HG03039 (cell line): ENCODE data around the gene CRELD2.
A peak's percentile ranks its signal among the peaks of the same experiment; 100 is the strongest.
"Not testable (repeated sequence)": the region's sequence is repeated elsewhere in the genome, so short reads cannot be mapped to it uniquely, and the experiment has no call there.

Source experiments
- ATAC-seq: cut with Tn5 transposase; IDR thresholded peaks from one replicate; pipeline ENCODE4 v1.9.1; 2021; ENCODE audit warnings: mild to moderate bottlenecking, moderate library complexity; ENCODE audit not compliant: unreplicated experiment

Gene CRELD2

DNA sequence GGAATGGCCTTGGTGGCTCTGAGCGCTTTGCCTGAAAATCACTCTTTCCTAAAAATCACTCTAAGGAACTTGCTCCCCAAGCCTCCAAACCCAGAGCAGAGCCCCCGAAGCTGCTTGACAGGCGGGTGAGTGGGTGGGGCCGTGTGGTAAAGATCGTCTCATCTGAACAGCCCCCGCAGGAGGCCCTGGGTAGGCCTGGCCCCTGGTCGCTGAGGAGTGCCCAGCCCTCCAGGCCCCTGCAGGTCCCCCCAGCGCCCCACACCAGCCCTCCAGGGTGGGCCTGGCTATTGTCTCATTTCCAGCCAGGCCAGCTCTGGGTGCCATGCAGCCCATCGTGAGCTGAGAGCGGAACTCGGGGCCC lies 25.0 kb downstream of the CRELD2 start:
- no peak for ATAC-seq

DNA sequence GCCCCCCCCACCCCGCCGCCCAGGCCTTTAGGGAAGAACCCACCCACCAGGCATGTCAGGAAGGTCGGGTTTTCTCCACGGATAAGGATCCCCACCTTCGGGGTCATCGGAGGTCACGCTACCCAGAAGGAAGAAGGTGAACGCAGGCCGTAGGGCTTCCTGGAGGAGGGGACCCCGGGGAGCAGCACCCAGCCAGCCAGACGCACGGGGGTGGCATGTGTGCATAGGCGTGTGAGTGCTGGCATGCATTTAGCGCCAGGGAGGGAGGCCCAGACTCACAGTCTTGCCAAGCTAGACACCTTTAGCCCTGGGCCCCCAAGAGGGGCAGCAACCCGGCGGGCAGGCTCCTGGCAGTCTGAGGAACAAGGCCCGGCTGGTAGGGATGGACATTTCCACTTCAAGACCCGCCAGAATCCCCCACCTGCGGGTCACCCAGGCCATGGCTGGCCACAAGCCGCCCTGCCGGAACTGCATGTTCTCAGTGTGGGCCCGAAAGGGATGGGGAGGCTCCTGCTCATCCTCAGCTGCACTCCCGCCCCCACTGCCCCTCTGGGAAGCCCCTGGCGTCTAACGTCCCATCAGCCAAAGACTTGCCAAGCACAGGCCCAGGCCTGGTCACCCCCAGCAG lies 25.5 kb downstream of the CRELD2 start:
- no peak for ATAC-seq

DNA sequence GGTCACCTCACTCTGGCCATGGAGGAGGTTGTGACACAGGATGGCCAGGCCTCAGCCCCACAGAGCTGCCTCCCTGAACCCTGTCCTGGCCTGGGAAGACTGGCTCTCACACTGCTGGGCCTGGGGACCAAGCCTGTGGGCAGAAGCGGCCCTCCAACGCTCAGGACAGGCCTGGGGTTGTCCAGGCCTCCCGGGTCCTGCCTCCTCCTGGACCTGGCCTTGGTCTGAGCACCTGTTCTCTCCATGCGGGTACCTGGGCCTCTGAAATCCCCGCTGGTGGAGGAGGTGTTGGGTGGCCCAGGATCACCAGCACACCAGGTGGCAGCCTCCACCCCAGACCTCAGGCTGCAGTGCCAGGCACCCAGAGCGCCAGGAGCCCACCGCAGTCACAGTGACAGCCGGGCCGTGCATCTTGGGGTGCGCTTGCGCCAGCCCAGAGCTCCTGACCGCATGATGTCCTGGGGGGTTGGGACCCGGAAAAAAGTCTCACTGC lies 26.0 kb downstream of the CRELD2 start:
- no peak for ATAC-seq

DNA sequence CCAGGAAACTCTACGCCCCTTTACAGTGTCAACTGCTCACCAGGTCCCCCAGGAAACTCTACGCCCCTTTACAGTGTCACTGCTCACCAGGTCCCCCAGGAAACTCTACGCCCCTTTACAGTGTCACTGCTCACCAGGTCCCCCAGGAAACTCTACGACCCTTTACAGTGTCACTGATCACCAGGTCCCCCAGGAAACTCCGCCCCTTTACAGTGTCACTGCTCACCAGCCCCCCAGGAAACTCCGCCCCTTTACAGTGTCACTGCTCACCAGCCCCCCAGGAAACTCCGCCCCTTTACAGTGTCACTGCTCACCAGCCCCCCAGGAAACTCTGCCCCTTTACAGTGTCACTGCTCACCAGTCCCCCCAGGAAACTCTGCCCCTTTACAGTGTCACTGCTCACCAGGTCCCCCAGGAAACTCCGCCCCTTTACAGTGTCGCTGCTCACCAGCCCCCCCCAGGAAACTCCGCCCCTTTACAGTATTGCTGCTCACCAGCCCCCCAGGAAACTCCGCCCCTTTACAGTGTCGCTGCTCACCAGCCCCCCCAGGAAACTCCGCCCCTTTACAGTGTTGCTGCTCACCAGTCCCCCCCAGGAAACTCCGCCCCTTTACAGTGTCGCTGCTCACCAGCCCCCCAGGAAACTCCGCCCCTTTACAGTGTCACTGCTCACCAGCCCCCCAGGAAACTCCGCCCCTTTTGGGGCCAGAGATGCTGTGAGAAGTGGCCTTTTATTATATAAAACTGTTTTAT lies 26.8 kb downstream of the CRELD2 start:
- ATAC-seq, result not testable (repeated sequence)

DNA sequence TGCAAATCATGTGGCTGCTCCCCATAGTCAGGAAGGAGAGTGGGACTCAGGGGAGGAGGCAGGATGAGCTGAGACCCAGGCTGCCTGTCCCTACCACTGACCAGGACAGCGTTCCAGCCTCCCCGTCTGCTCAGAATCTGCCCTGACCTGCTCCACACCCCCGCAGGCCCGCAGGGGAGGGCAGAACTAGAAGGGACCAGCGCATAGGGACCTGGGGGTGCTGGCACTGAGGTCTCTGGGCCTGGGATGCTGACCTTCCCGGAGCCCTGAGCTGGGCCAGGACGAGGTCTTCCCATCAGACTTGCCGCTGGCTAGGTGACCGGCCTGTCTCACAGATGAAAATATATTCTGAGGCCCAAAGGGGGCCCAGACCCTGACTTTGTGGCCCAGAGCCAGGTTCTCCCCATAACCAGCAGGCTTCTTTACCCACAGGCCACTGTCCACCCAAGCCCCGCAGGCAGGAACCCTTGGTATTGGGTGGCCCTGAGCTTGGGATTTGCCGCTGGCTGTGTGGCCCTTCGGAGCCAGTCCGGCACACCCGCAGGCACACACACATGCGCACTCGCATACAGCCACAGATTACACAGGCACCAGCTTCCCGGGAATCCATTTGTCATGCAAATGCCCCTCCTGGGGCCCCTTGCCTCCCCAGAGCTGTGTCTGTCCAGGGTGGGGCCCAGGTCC lies 28.3 kb downstream of the CRELD2 start:
- ATAC-seq, result no peak

DNA sequence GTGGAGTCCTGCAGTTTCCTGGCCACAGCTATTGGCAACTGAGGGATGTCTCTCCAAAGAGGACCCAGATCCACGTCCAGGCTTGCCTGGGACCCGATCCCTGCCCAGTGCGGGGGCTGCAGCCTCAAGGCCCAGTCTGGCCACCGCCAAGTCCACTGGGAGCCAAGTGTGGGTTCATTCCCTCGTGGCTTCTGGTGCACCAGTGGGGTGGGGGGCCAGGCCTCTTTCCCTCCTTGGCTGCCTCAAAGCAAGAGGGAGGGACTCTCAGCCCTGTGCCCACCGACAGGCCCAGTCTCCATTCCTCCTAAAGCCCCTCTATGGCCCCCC lies 28.8 kb downstream of the CRELD2 start:
- ATAC-seq, result no peak

DNA sequence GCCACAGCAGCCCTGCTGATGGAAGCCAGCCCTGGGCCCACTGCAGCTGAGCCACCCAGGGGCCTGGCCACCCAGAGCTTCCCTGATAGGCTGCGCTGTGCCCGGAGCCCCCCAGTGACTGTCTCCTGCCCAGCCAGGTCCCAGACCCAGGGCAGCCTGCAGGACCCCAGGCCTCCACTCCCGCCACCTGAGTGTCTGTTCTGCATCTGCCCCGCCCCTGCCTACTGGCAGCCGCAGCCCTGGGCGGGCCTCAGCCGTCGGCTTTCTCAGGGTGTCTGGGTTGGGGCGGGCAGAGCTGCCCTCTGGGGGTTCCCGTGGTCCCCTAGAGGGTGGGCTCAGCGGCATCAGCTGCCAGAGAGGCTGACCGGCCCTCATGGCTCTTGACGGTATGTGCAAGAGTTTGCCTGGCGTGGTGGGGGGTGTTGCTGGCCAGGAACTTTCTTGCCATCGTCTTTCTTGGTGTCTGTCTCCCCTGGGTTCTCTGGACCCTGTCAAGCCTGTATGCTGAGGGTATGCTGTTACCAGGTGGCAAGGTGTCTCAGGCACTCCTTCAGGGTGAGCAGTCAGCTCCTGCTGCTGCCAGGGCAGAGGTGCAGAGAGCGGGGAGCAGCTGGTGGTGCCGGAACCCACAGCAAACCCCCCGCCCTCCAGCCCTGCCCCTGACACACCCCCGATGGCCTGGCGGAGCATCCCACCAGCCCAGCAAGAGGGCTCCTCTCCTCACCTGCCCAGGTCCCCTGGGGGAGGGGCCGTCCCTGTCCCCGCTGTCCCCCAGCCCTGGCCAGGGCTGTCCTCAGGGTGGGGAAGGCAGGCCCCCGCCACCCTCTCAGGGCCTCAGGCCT lies 29.9 kb downstream of the CRELD2 start:
- no peak for ATAC-seq

DNA sequence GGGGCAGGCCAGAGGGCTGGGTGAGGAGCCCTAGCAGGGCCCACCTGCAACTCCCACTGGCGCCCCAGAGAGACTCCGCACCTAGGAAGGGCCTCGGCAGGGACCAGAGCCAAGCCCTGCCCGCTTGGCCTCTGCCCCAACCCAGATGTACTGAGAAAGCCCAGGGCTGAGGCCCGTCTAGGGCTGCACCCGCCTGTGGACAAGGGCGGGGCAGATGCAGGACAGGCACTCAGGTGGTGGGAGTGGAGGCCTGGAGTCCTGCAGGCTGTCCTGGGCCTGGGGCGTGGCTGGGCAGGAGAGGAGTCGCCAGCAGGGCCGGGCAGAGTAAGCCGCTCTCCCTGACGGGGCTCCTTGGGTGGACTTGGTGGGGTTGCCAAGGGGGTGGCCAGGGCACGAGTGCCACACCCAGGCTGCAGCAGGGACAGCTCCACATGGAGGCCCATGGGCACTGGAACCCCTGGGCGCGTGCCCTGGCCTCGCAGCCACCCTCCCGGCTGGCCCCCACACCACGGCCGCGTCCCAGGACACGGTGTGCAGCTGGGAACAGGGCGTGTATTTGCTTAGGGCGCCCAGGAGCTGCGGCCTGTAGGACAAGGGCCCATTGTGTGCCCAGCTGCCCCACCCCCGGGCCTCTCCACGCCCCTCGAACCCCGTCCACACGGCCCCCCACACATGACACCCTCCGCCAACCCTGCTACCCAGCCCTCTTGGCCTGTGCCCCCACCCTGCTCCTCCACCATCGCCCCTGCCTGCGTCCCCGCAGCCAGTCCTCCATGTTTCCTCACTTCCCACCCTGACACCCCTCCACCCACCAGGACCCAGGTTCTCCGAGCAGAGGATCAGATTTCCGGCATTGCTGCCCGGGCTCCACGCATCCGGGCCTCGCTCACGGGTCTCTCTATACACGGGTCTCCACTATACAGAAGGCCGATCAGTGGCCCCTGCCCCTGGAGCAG lies 30.8 kb downstream of the CRELD2 start:
- ATAC-seq, result no peak

DNA sequence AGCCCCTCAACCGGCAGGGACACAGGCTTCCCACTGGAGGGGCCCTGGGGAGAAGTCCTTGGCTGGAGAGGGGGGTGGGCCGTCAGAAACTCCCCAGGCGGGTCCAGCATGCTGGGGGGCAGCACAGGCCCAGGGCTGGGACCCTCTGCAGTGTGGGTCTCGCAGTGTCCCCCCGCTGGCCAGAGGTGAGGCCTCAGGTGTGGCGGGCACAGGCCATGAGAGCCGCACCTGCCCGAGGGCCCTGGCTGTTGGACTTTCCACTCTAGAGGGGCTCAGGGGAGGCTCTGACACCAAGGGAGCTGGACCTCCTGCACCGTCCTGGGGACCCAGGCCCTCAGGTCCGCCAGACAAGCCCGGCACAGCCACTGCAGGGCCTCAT lies 31.5 kb downstream of the CRELD2 start:
- ATAC-seq, result no peak

DNA sequence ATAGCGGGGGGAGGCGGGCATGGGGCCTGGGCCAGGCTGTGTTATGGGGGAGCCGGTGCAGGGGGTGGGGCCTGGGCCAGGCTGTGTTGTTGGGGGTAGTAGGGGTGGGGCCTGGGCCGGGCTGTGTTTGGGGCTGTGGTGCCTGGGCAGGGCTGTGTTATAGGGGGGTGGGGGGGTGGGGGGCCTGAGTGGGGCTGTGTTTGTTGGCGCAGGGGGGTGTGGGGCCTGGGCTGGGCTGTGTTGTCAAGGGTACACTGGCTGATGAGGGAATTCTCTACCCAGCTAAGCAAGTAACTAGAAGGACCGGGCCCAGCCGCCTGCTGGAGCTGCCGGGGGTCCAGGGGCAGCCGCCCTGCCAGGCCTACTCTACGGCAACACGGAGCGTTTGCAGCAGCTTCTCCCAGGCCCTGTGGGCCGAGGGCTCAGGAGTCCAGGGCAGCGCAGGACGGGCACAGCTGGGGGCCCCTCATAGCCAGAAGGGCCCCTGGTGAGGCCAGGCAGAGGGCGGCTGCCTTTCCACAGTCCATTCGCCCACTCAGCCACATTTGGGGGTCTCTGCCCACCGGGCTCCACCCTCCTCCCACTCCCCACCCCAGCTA lies 32.1 kb downstream of the CRELD2 start:
- no peak for ATAC-seq

DNA sequence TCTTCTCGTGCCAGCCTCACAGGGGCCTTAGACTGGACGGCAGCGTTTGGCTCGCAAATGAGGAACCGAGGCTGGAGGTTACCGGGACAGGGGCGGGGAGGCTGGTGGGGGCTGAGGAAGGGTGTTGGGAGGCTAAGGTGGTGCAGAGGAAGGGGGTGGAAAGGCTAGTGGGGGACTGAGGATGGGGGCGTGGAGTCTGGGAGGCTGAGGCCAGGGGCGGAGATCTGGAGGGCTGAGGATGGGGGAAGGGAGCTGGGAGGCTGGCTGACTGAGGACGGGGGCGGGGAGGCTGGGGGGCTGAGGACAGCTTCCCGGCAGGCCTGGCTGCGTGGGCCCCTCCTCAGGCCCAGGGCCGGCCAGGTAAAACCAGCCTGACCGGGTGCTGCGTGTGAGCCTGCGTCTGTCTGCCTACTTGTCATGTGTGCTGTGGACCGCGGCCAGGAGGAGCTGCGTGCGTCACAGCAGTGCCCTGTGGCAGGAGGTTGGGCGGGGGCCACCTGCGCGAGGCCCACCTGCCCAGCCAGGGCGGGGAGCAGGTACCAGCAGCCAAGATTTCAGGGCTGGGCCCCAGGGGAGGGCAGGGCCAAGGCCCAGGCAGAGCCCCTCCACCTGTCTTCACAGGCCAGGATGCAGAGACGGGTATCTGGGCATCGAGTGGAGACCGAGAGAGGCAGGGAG lies 32.7 kb downstream of the CRELD2 start:
- peak; percentile 63 for ATAC-seq

DNA sequence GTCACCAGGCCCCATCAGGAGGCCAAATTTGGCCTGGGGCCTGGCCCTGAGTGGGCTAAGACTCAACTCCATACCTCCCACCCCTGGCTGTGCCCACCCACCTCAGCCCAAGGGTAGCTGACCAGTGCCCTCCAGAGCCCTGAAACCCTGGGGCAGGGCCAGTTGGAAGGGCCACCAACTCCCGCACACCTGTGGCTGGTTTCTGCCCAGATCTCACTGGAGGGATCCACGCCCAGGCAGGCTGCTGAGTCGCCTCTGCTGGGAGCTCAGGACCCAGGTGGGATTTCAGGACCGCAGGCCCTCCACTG lies 33.2 kb downstream of the CRELD2 start:
- ATAC-seq, result no peak

DNA sequence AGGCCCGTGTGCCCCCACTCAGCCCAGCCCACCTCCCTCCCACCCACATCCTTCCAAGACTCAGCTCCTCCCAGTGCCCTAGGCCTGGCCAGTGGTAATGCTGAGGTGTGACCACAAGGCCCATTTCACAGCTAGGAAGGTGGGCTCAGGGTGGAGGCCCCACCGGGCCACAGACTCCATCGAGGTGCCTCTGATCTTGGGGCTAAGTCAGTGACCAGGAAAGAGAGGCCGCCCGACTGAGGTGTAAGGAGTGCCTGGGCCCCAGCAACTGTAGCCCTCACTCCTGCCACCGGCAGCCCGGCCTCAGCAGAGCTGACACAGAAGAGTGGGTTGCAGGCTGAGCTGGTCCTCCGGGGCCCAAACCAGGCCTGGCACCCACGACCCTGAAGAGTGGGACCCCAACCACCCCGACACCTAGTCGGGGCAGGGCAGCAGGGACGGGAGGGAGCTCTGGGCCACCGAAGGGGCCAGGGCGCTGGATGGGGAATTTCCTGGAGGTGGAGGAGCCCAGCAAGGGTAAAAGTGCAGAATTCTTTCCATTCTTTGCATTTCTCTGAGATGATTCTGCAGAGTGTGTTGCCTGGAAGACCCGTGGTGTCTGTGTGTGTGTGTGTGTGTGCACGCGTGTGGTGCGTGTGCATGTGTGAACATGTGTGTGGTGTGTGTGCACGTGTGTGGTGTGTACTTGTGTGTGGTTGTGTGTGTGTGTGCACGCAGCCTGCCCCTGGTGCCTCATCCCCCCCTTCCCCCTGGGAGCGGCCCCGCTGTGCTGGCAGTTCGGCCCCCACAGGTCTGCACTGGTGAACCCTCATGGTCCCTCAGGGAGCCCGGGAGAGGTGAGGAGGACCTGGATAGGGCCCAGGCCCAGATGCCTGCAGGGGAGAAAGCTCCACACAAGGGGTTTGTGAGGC lies 33.8 kb downstream of the CRELD2 start:
- ATAC-seq, result no peak

DNA sequence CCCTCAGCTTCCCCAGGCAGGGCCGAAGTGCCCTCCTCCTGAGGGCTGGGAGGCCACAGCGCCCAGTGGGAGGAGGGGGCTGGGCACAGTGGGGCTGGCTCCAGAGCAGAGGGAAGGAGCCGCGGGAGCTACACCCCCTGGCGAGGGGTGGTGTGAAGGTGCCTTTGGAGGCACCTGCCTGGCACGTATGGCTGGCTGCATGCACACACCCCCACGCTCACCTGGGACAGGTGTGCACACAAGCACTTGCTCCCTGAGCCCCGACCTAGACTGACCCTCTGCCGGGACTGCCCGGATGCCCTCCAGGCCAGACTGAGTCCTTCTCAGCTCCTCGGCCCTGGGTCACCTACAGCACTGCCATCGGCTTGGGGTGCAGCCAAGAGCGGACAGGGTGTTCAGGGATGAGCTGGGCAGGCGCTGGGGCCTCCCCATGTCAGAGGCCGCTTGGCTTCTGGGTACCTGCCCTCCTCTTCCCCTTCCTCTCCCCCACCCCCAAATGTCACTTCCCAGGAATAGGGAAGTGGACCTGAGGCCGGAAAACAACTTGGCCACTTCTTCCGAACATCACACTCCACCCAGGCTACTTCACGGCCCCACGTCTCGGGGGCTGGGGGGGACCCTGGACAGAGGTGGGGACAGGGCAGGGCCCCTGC lies 34.7 kb downstream of the CRELD2 start:
- ATAC-seq, result no peak

DNA sequence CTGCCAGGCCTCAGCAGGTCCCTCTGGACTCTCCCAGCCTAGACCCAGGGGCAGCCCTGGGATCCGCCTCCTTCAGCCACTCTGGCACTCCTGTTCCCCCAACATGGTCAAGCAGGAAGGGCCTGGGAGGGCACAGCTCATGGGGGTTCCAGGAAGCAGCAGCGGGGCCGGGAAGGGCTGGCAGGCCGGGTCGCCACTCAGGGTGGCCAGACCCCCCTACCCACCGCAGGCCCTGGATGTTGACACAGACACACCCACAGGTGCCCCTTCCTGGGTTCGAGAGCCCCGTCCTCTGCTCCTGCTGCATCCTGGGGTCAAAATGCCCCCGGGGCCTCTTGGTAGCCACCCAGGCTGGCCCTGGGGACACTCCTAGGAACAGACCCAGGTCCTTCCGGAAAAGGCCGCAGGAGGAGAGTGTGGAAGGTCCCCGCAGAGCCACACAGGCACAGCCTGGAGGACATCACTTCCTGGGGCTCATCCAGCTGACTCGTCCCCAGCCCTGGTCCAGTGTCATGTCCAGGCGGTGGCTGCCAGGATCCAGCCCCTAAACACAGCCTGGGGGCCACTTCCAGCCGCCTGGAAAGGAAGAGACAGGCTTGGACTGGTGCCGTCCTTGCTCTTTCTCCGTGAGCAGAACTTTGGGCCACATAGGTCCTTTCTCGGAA lies 35.4 kb downstream of the CRELD2 start:
- ATAC-seq, result no peak

DNA sequence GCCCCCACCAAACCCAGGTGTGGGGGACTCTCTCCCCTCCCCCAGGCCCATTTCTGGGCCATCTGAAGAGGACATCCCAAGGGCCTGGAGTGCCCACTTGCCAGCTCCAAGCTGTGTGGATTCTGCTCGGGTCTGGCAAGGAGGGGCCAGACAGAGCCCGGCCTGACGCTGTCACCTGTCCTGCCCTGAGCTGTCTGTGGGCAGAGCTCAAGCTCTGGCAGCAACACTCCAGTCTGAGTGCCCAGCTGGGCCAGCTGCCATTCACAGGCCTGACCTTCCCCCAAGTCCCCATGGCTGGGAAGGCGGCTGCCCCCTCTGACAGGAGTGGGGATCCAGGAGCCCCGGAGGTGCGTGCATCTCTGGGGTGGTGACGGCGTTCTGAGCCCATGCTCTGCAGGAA lies 35.9 kb downstream of the CRELD2 start:
- ATAC-seq, result no peak

DNA sequence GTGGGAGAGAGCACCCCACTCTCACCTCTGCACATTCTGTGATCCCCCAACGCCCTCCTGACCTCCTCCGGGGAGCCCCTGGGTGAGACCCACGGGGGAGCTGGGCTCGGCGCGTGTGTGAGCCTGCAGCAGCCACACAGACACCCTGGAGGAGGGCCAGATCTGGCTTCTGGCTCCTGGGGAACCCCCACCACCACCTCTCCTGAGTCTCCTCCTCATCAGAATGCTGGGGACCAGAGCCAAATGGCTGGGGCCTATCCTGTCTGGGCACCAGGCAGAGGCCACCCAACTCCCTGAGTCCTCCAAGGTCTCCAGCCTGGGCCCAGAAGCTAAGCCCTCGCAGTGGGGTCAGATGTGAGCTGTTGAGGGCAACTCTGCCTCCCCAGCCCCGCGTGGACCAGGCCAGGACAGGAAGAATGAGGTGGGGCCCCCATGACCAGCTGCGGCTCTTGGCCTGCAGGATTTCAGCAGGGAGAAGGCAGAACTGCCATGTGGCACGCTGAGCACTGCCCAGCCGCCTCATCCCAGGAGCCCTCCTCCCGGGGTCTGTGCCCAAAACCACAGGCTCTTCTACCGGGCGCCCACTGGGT lies 36.7 kb downstream of the CRELD2 start:
- no peak for ATAC-seq
